Fibroblast of skin of right quadriceps (primary cell): Measurements from ENCODE around the gene DPP10.

ENCODE experiments used
- DNase-seq: peaks from one replicate; pipeline ENCODE4 v3.0.0-alpha.2; 2013

Gene DPP10

GRCh38 chr2:114610677-114611076, 168.2 kb downstream of the DPP10 start:
- DNase-seq = no peak

GRCh38 chr2:114614592-114614991, 172.2 kb downstream of the DPP10 start:
- DNase-seq = no peak

GRCh38 chr2:114628481-114628880, 186.0 kb downstream of the DPP10 start:
- no peak for DNase-seq

- no peak for DNase-seq
Observed at GRCh38 chr2:114631146-114631545, 188.7 kb downstream of the DPP10 start.

- DNase-seq = no peak
Observed at GRCh38 chr2:114642166-114642770, 199.8 kb downstream of the DPP10 start.

GRCh38 chr2:114642988-114643553, 200.6 kb downstream of the DPP10 start:
- DNase-seq = no peak

GRCh38 chr2:114651933-114652332, 209.5 kb downstream of the DPP10 start:
- DNase-seq = no peak

- no peak for DNase-seq
Observed at GRCh38 chr2:114659880-114660279, 217.4 kb downstream of the DPP10 start.

GRCh38 chr2:114661971-114662939, 219.8 kb downstream of the DPP10 start:
- peak; percentile 1 for DNase-seq

- no peak for DNase-seq
Observed at GRCh38 chr2:114668415-114668814, 226.0 kb downstream of the DPP10 start.

- DNase-seq = no peak
Observed at GRCh38 chr2:114683251-114683650, 240.8 kb downstream of the DPP10 start.

GRCh38 chr2:114684403-114684802, 242.0 kb downstream of the DPP10 start:
- no peak for DNase-seq

GRCh38 chr2:114685102-114685501, 242.7 kb downstream of the DPP10 start:
- no peak for DNase-seq

GRCh38 chr2:114688241-114688640, 245.8 kb downstream of the DPP10 start:
- DNase-seq = no peak

- DNase-seq = no peak
Observed at GRCh38 chr2:114698520-114698919, 256.1 kb downstream of the DPP10 start.

GRCh38 chr2:114699423-114699944, 257.0 kb downstream of the DPP10 start:
- DNase-seq = no peak

- DNase-seq = no peak
Observed at GRCh38 chr2:114700440-114700839, 258.0 kb downstream of the DPP10 start.

- DNase-seq = no peak
Observed at GRCh38 chr2:114709936-114710850, 267.8 kb downstream of the DPP10 start.

GRCh38 chr2:114714313-114714712, 271.9 kb downstream of the DPP10 start:
- DNase-seq = no peak

GRCh38 chr2:114717049-114717448, 274.6 kb downstream of the DPP10 start:
- no peak for DNase-seq

- no peak for DNase-seq
Observed at GRCh38 chr2:114724454-114724853, 282.0 kb downstream of the DPP10 start.

GRCh38 chr2:114727012-114727411, 284.6 kb downstream of the DPP10 start:
- no peak for DNase-seq

GRCh38 chr2:114728372-114728771, 285.9 kb downstream of the DPP10 start:
- DNase-seq = no peak
